K562 (cell line): ENCODE measurements around the gene TRPM2.

Source experiments
- BCL6 ChIP-seq: fragments of 250-450 bp; sonication (Bioruptor Pico); IDR thresholded peaks from 2 replicates; pipeline ENCODE4 v1.4.0; 2020
- BRCA1 ChIP-seq, 2 experiments: fragments of 450-650 bp in 1 of 2; sonication (generic) in 1 of 2; formaldehyde crosslinking in 1 of 2; IDR thresholded peaks; 2 replicates each; pipeline versions ENCODE4 v1.5.0 to v1.6.1; 2017 to 2020; ENCODE audit warnings: mild to moderate bottlenecking in 1 of 2, missing genetic modification reagents in 1 of 2
- HCFC1 ChIP-seq: IDR thresholded peaks from 2 replicates; pipeline ENCODE4 v1.6.1; 2012; ENCODE audit warnings: low read depth, low read length, improper control_type of control experiment
- KLF1 ChIP-seq: fragments of 450-650 bp; IDR thresholded peaks from 2 replicates; pipeline ENCODE4 v1.6.1; 2016; ENCODE audit warnings: missing genetic modification characterization, missing compliant biosample characterization
- MAFK ChIP-seq: IDR thresholded peaks from 2 replicates; pipeline ENCODE4 v1.6.1; 2011; ENCODE audit warnings: low read length, improper control_type of control experiment
- NFYB ChIP-seq: IDR thresholded peaks from 2 replicates; pipeline ENCODE4 v1.6.1; 2011; ENCODE audit warnings: mild to moderate bottlenecking, moderate library complexity; ENCODE audit not compliant: insufficient read length; ENCODE audit errors: extremely low read depth
- POLR2AphosphoS5 ChIP-seq: IDR thresholded peaks from 2 replicates; pipeline ENCODE4 v1.6.1; 2011; ENCODE audit warnings: mild to moderate bottlenecking, low read depth, low read length, moderate library complexity; ENCODE audit not compliant: control insufficient read depth, insufficient read depth
- RNF2 ChIP-seq: sonication (generic); IDR thresholded peaks from 2 replicates; pipeline ENCODE4 v1.6.1; 2016
- RREB1 ChIP-seq: fragments of 250-450 bp; sonication (Bioruptor Pico); IDR thresholded peaks from 2 replicates; pipeline ENCODE4 v1.4.0; 2020
- SRSF1 ChIP-seq: fragments of 200-400 bp; formaldehyde crosslinking; IDR thresholded peaks from 2 replicates; pipeline ENCODE4 v1.6.1; 2017; ENCODE audit warnings: mild to moderate bottlenecking, low read depth, low read length, moderate library complexity
- TF ChIP-seq, protein P1 (sequence below), 3 experiments: IDR thresholded peaks in 2 of 3; conservative IDR thresholded peaks in 1 of 3; 2 replicates each; pipeline ENCODE4 v1.5.1; 2011 to 2012; ENCODE audit warnings: low read length in 3 of 3, mild to moderate bottlenecking in 3 of 3, control low read depth in 2 of 3, improper control_type of control experiment in 1 of 3, inconsistent platforms in 1 of 3, low read depth in 1 of 3, mixed read lengths in 1 of 3, moderate library complexity in 1 of 3; ENCODE audit not compliant: insufficient read depth in 2 of 3
- TF ChIP-seq, protein P2 (sequence below): fragments of 250-450 bp; sonication (Bioruptor Pico); IDR thresholded peaks from 2 replicates; pipeline ENCODE4 v1.4.0; 2020

DNA sequence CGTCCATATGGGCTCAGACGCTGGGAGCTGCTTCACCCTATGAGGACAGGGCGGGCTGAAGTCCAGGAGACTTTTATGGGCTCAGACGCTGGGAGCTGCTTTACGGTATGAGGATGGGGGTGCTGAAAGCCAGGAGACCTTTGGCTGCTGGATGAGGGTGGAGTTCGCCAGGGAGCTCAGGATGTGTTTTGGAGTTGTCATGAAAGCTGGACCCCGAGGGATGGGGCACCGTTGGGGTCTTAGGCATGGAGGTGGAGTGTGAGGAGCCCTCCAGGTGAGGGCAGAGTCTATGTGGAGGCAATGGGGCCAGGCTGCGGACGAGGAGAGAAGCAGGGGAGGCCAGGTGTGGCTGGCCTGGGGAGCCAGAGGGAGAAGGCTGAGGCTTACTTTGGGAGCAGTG, 27.5 kb downstream of the TRPM2 start:
- TF ChIP-seq RNF2 = no peak
- TF ChIP-seq RREB1 (CRISPR knock-in tag) = no peak
- TF ChIP-seq, protein P1, sequence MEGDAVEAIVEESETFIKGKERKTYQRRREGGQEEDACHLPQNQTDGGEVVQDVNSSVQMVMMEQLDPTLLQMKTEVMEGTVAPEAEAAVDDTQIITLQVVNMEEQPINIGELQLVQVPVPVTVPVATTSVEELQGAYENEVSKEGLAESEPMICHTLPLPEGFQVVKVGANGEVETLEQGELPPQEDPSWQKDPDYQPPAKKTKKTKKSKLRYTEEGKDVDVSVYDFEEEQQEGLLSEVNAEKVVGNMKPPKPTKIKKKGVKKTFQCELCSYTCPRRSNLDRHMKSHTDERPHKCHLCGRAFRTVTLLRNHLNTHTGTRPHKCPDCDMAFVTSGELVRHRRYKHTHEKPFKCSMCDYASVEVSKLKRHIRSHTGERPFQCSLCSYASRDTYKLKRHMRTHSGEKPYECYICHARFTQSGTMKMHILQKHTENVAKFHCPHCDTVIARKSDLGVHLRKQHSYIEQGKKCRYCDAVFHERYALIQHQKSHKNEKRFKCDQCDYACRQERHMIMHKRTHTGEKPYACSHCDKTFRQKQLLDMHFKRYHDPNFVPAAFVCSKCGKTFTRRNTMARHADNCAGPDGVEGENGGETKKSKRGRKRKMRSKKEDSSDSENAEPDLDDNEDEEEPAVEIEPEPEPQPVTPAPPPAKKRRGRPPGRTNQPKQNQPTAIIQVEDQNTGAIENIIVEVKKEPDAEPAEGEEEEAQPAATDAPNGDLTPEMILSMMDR (IDR thresholded peaks at IDR 0.05 in 2 of 3, conservative IDR thresholded peaks at IDR 0.05 in 1 of 3; ENCODE audit: insufficient read depth in 2 of 3, low read depth in 1 of 3, low read length in 3 of 3) = no peak
- TF ChIP-seq KLF1 (tag) = no peak
- TF ChIP-seq, protein P2, sequence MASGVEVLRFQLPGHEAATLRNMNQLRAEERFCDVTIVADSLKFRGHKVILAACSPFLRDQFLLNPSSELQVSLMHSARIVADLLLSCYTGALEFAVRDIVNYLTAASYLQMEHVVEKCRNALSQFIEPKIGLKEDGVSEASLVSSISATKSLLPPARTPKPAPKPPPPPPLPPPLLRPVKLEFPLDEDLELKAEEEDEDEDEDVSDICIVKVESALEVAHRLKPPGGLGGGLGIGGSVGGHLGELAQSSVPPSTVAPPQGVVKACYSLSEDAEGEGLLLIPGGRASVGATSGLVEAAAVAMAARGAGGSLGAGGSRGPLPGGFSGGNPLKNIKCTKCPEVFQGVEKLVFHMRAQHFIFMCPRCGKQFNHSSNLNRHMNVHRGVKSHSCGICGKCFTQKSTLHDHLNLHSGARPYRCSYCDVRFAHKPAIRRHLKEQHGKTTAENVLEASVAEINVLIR (CRISPR knock-in tag) = no peak
- TF ChIP-seq MAFK = no peak
- no peak for TF ChIP-seq BRCA1 (IDR thresholded peaks at IDR 0.05)
- no peak for TF ChIP-seq BRCA1 (CRISPR knock-in tag; IDR thresholded peaks at IDR 0.05)
- TF ChIP-seq POLR2AphosphoS5 = no peak
- TF ChIP-seq HCFC1 = no peak
- TF ChIP-seq NFYB = no peak
- no peak for TF ChIP-seq BCL6 (CRISPR knock-in tag)
- TF ChIP-seq SRSF1 = no peak
